AG04449 (cell line): Measurements from ENCODE around the gene FMR1.

ENCODE experiments used
- CTCF ChIA-PET: fragments of 350-600 bp; formaldehyde crosslinking; extraction: SDS; loops from one replicate; lab custom pipeline; 2021; ENCODE audit warnings: antibody characterized with exemption; lab: Yijun Ruan, JAX
- POLR2A ChIA-PET: fragments of 400-600, 350-600 bp; formaldehyde crosslinking; extraction: SDS; loops from one replicate; lab custom pipeline; 2020; ENCODE audit warnings: antibody characterized with exemption, inconsistent platforms; lab: Yijun Ruan, JAX
- DNase-seq: peaks from one replicate; pipeline ENCODE4 v3.0.0-alpha.2; 2010; ENCODE audit warnings: low read depth, low spot score
- H3K4me3 ChIP-seq: 2 replicates; pipeline ENCODE4 v1.5.1; 2011; ENCODE audit warnings: low read depth, mild to moderate bottlenecking, control low read depth, low read length
- TF ChIP-seq, protein P1 (sequence below): IDR thresholded peaks from one replicate; pipeline ENCODE4 v1.5.1; 2011; ENCODE audit warnings: mild to moderate bottlenecking, moderate library complexity, low read length, control low read depth, inconsistent platforms; ENCODE audit not compliant: insufficient read depth; ENCODE audit errors: missing control alignments

FMR1 gene

GRCh38 chrX:147923605-147924004 is 11.9 kb downstream of the FMR1 start:
- ChIA-PET POLR2A (no interaction called here), CTCF (no interaction called here)
- TF ChIP-seq, protein P1, sequence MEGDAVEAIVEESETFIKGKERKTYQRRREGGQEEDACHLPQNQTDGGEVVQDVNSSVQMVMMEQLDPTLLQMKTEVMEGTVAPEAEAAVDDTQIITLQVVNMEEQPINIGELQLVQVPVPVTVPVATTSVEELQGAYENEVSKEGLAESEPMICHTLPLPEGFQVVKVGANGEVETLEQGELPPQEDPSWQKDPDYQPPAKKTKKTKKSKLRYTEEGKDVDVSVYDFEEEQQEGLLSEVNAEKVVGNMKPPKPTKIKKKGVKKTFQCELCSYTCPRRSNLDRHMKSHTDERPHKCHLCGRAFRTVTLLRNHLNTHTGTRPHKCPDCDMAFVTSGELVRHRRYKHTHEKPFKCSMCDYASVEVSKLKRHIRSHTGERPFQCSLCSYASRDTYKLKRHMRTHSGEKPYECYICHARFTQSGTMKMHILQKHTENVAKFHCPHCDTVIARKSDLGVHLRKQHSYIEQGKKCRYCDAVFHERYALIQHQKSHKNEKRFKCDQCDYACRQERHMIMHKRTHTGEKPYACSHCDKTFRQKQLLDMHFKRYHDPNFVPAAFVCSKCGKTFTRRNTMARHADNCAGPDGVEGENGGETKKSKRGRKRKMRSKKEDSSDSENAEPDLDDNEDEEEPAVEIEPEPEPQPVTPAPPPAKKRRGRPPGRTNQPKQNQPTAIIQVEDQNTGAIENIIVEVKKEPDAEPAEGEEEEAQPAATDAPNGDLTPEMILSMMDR, result no peak
- no peak overlapping the region for H3K4me3 ChIP-seq
- no peak for DNase-seq

DNA sequence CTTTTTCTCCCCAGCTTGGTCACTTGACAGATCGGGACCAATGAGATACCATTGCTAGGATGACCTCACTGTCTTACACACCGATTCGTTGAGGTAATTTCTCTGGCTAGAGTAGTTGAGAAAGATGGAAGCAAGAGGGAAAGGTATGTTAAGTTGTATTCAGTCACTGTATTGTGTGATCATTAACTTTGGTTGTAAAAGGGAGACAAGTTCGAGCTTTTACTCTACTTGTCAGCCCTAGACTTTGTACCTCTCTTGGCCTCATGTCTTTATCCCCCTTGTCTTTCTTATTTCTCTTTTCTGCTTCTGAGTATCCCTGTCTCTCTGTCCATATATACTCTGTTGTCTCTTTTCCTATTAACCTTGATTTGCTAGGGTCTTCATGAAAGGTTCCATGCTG is 15.5 kb downstream of the FMR1 start:
- ChIA-PET POLR2A (no interaction called here), CTCF (no interaction called here)
- H3K4me3 ChIP-seq, result no peak overlapping the region
- no peak for DNase-seq
- TF ChIP-seq, protein P1, result no peak

- ChIA-PET POLR2A (no interaction called here), CTCF (no interaction called here)
Observed at GRCh38 chrX:147933815-147934214, 22.1 kb downstream of the FMR1 start.

DNA sequence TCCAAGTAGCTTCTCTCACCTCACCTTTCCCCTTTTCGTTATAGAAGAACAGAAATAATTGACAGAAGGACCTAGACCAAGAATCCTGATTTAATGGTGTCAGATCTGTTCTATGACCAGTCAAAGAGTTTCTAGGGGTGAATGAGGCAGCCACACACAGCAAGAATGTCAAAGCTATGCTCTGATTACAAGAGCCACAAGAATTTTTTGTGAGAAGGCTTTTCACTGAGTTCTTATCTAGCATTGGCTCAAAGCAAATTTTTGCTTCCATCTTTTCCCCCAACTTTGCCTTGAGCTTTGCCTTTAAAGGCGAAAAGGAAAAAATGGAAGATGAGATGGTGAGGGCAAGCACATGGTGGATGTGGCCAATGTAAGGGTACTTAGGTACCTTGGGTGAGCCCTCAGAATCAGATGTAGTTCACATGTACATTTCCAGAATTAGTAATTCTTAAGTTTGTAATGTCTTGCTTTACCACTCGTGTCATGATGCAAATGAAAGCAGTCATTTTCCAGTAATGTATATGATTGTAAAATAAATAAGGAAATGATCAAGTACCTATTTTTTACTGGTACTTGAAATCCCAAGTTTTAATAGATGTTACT is 23.5 kb downstream of the FMR1 start:
- no peak overlapping the region for H3K4me3 ChIP-seq
- CTCF ChIA-PET, result no interaction called here
- TF ChIP-seq, protein P1, result no peak
- POLR2A ChIA-PET, result no interaction called here
- no peak for DNase-seq

More at GRCh38 chrX:147933815-147934214, 22.1 kb downstream of the FMR1 start:
- DNase-seq, result no peak
- H3K4me3 ChIP-seq, result no peak overlapping the region
- TF ChIP-seq, protein P1, result no peak

DNA sequence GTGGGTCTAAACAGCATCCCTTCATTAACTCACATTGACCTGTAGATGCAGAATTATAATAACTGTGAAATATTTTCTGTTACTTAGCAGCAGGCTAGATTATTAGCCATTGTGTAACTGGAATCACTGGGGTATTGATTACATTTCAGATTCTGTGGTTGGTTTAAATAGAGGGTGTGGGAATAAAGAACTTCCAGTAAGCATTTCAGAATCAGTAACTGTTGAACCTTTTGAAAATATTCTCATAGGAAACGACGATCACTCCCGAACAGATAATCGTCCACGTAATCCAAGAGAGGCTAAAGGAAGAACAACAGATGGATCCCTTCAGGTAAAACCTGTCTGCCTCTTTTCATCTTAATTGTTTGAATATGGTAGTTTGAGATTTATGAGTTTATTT is 33.6 kb downstream of the FMR1 start:
- POLR2A ChIA-PET, result no interaction called here
- DNase-seq, result no peak
- TF ChIP-seq, protein P1, result no peak
- CTCF ChIA-PET, result no interaction called here
- no peak overlapping the region for H3K4me3 ChIP-seq

GRCh38 chrX:147948531-147948930 is 36.8 kb downstream of the FMR1 start:
- POLR2A ChIA-PET, result no interaction called here
- CTCF ChIA-PET, result no interaction called here

More at GRCh38 chrX:147948531-147948930, 36.8 kb downstream of the FMR1 start:
- TF ChIP-seq, protein P1, result no peak
- no peak for DNase-seq
- H3K4me3 ChIP-seq, result no peak overlapping the region
